Activated T-helper 1 cell treated with anti-CD3 and anti-CD28 coated beads, Interleukin-2, amount 50 U/mL, for 16 hours (primary cell): Measurements from ENCODE around the gene PACRGL.
"Not testable (repeated sequence)": the region's sequence is repeated elsewhere in the genome, so short reads cannot be mapped to it uniquely, and the experiment has no call there.

Experiments
- DNase-seq, 2 donors: peaks; one replicate each; pipeline ENCODE4 v3.0.0-alpha.2; 2020; ENCODE audit warnings: low read depth in 1 of 2, low spot score in 1 of 2

The PACRGL gene

GRCh38 chr4:20723019-20723418 lies 22.8 kb downstream of the PACRGL start:
- no peak for DNase-seq

DNA sequence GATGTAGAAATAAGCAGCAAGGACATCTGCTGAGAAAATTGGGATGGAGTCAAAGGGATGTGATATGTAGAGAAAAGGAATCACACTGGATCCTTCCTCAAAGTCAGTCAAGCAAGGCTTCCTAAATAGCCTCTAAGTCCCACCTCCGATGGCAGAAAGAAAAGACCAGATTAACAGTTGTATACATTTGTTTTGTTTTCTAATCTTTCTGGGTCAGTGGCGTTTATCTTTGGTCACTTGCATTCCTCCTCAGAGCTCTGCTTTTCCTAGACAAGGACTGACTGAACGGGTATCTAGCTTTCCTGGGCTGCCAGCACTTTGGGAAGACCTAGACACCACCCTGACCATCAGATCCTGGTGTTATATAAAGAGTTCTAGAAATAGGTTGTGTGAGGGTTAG lies 23.2 kb downstream of the PACRGL start:
- DNase-seq, result no peak

GRCh38 chr4:20724915-20725314 lies 24.7 kb downstream of the PACRGL start:
- DNase-seq, result no peak

DNA sequence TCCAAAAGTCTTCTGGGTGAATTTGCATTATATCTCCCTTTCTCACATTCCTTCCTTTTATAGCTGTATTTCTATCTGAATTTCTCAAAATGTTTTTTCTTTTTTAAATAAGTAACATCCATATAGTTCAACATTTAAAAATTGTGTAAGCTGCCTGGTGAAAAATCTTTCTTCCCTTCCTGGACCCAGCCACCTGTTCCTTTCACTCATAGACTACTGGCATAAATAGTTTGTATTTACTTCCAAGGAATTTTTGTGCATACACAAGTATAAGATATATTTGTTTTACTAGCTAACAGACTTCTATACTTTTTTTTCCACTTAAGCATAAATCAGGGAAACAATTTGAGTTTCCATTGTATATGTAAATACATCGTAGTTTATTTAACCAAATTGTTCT lies 35.7 kb downstream of the PACRGL start:
- DNase-seq, result no peak

GRCh38 chr4:20746000-20746399 lies 45.7 kb downstream of the PACRGL start:
- not testable (repeated sequence) for DNase-seq

DNA sequence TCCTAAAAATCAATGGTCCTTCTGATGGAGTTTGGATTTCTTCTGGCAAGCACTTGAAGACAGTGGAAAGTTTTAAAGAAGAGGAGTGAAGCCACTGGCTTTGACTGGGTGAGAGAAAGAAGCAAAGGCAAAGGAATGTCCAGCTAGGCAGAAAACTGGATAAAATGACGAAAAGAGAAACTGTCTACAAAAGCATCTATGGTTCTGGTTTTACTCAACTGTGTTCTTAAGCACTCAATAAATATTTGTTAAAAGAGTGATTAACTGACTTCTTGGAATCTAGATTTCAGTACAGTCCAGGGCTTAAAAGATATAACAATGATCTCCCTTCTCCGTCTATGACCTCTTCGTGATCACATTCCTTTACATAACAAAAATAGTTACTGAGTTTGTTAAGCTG lies 52.4 kb downstream of the PACRGL start:
- DNase-seq, result no peak

DNA sequence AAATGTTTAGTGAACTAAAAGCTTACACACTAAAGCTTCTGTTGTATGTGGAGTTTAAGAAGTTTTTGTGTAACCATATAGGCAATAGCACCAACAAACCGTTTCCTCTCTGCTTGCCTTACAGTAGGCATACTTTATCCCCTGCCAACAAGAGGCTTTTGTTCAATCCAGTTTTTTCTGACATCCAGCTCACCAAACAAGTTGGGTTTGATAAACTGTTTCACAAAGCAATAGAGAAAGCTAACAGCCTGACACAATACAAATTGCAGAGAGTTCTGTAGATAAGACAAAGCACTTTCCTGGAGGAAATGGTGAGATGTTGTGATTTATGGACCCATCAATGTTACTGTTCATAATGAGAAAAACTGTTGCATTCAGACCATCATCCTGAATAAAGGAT lies 53.8 kb downstream of the PACRGL start:
- no peak for DNase-seq

DNA sequence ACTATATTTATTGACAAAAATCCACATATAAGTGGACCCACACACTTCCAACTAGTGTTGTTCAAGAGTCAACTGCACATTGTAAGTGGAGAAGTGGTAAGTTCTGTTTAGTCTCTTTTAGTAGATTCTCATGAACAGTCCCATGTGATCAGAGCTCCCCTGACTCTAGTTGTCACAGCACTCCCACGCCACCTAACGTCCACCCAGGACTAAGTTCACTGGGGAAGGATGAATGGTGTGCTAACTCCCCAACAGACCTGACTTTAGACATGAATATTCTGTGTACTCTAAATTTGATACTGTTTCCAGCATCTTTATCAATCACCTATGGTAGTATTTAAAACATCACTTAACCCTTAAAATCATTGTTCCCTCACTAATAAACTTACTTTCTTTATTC lies 59.8 kb downstream of the PACRGL start:
- DNase-seq, result no peak

GRCh38 chr4:20761382-20761781 lies 61.1 kb downstream of the PACRGL start:
- no peak for DNase-seq

- no peak for DNase-seq
These were observed 61.6 kb downstream of the PACRGL start for GRCh38 chr4:20761826-20762225.

- DNase-seq, result no peak
These were observed 64.2 kb downstream of the PACRGL start for GRCh38 chr4:20764366-20764992.

- no peak for DNase-seq
These were observed 73.1 kb downstream of the PACRGL start for GRCh38 chr4:20773144-20773997.

- no peak for DNase-seq
These were observed 78.6 kb downstream of the PACRGL start for GRCh38 chr4:20778896-20779295.

GRCh38 chr4:20783134-20783533 lies 82.9 kb downstream of the PACRGL start:
- DNase-seq, result not testable (repeated sequence)

DNA sequence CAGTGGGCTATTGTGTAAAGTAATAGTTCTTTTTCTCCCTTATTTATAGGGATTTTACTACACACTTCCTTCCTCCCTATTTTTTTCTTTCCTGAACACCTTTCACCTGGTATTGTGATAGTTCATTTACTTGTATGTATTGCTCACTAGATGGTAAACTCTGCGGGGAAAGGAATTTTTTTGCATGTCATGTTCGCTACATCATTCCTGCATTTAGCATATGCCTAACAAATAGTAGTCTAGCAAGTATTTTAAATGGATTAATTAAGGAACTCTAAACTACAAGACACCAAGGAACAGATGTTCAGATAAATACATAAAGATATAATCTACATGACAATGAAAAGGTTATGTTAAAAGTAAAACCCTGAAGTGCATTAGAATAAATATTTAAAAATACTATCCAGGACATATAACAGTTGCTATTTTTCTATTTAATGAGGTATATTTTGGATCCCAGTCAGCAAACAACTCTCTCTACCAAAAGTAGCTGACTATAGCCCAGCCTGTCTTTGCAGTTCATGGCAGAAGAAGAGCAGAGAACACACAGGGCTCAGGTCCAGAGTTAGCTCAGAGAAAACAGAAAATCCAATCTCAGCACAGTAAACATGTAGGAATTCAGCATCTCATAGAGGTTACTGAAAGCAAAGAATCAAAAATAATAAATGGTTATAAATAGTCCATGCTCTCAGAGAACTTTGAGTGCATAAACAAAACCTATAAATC lies 87.8 kb downstream of the PACRGL start:
- no peak for DNase-seq
